Kidney tubule cell (primary cell): Measurements from ENCODE around the gene GJB5.

ENCODE experiments used
- DNase-seq: peaks from one replicate; pipeline ENCODE4 v3.0.0-alpha.2; 2018; ENCODE audit warnings: low spot score

The GJB5 gene

DNA sequence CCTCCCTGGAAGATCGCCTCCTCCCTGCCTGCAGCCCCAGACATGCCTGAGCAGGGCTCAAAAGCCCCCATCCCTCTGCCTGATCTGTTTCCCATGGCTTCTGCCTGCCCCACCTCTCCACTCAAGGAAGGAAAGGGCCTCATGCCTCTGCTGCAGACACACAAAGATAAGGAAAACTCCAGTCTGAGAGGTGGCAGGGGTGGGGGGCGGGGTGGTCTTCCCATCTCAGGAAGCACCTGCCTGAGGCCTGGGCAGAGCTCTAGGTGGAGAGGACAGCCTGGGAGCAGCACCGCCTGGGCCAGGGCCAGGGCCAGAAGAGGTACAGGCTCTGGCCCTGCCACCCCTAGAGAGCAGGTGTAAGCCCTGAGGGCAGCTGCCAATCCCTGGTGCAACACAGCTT, 22.1 kb downstream of the GJB5 start:
- no peak for DNase-seq

DNA sequence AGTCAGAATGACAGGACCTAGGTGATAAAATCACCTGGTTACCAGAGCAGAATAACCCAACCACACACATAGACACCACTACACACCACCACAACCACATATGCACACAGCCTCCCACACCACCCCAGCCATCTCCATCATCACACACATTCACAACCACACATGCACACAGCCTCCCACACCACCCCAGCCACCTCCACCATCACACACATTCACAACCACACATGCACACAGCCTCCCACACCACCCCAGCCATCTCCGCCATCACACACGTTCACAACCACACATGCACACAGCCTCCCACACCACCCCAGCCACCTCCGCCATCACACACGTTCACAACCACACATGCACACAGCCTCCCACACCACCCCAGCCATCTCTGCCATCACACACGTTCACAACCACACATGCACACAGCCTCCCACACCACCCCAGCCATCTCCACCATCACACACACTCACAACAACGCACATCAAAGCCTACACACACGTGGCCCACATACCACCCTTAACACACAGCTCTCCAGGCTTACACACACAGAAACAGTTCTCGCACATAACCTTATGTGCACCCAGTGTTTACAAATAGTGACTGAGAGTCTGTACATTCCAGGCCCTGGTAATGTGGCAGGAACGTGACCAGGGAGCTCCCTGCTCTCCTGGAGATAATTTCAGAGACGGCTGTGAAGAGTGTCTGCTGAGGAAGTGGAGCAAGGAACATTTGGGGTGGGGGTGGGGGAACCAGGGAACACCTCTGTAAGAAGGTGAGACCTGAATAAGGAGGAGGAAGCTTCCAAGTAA, 22.9 kb downstream of the GJB5 start:
- DNase-seq: no peak

DNA sequence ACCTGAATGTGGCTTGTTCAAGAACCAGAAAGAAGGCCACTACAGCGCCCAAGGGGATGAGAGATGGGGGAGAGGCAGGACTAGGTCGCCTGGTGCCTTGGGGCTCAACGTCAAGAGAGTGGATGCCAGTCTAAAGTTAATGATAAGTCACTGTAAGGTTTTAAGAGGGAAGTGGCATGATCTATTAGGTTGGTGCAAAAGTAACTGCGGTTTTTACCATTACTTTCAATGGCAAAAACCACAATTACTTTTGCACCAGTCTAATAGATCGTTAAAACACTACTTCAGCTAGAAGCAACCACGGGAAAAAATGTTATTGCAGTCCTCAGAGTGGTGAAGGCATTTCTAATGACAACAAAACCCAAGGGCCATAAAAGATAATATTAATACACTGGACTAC, 23.5 kb downstream of the GJB5 start:
- DNase-seq: no peak

DNA sequence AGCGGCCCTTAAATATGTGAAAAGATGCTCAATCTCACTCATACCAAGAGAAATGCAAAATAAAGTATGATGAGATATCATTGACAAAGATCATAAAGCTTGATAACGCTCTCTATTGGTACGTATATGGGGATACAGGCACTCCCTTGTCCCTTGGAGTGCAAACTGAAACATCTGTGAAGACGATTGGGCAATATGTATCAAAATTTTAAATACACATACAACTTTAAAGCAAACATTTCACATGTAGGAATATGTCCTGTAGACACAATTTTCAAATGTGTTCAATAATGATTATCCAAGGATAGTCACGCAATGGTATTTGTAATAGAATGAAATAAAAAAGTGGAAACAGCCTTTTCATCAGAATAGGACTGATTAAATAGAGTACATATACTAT, 24.2 kb downstream of the GJB5 start:
- no peak for DNase-seq

DNA sequence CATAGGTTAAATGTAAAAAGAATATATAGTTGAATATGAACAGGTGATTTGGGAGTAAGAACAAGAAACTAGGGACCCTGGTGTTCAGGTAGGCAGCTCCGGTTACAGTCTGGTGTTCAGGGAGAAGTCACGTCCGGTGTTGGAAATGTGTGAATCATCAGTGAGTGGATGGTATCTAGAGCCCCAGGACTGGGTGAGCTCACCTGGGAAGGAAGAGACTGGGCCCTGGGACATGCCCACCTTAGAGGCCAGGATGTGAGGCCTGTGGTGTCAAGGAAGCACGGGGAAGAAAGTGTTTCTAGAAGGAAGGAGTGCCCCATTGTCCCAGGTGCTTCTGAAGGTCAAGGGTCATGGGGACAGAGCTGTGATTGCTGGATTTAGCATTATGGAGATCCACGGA, 24.7 kb downstream of the GJB5 start:
- DNase-seq: peak; percentile 90

DNA sequence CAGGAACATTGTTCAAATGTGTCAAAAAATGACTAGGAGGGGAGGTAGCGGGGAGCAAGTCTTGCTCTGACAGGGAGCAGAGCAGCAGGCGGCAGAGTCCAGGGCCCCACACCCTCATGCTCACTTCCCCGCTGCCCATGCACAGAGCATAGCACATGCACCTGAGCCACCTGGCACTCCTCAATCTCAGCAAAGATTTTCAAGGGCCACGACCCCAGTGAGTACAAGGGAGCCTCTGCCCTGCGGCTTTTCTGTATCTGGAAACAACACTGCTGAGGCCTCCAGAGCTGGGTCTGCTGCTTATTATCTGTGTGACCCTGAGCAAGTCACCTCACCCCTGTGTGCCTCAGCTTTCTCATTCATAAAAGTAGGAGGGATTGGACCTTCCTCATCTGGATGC, 25.1 kb downstream of the GJB5 start:
- no peak for DNase-seq

DNA sequence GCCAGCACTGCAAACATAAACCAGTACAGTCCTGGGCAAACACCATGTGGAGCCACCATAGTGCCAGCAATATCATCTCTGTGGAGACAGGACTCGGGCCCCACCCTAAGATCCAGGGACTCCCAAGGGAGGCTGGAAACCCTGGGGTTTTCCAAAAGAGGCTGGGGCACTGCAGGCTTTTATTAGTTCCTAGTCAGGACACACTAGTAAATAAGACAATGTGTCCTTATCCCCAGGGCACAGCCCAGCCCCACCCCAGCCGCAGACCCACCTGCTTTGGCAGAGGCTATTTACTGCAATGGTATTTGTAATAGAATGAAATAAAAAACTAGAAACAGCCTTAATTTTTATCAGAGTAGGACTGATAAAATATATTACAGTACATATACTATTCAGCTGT, 25.7 kb downstream of the GJB5 start:
- no peak for DNase-seq

DNA sequence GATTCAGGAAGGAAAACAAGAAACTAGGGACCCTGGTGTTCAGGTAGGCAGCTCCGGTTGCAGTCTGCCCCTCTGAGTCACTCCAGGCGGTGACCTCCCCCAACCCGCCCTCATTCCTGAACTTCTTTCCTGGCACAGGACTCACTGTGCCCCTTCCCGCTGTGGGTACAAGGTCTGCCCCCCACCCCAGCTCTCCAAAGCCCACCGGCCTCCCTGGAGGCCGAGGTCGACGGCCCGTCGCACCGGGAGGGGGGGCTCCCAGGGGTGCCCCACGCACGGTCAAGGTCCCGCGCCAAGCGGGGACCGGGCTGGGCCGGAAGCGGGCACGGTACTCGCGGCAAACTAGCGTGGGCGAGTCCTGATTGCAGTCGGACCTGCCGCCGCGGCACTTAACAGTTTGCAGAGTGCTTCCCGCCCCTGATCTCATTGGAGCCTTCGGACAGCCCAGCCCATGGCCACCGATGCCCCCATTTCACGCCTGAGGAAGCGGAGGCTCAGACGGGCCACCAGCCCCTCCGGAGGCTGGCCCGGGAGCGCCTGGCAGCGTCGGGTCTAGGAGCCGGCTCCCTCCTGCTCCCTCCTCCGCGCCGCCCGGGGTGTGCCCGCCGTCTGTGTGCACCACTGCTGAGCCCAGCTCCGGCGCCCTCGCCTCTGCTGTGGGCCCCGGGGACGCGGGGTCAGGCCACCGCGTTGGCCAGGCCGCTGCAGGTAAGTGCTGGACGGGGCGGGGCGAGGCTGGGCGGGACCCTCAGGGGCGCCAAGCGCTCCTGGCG, 26.4 kb downstream of the GJB5 start, which contains the start of gene GJB3:
Gene GJB3, plus strand, starts transcription at position 144 of the 773 bp plus-strand sequence. CDS start 3,549 bp downstream, outside the sequence.
- peak; percentile 65 for DNase-seq

DNA sequence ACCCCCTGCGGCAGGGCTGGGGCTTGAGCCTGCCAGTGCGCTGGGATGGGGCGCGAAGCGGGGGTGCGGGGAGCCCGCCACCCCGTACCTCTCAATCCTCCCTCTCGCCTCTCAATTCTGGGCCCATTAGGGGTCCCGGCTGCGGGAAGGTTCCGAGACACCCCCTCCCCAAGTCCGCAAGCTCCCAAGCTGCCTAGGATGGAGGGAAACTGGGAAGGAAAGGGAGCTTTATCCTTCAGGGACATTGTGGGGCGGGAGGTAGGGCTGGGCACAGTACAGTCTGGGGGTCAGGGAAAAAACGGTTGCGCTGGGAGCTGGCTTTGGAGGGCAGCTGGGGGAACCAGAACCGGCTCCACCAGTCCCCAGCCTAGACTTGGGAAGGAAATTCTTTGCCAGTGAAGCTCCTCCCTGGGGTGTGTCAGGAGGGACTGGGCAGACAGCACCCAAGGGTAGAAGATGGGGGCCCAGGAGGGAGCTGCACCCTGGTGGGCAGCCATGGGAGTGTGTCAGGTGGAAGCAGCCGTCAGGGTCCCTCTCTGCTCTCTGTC, 27.1 kb downstream of the GJB5 start:
- peak; percentile 58 for DNase-seq

DNA sequence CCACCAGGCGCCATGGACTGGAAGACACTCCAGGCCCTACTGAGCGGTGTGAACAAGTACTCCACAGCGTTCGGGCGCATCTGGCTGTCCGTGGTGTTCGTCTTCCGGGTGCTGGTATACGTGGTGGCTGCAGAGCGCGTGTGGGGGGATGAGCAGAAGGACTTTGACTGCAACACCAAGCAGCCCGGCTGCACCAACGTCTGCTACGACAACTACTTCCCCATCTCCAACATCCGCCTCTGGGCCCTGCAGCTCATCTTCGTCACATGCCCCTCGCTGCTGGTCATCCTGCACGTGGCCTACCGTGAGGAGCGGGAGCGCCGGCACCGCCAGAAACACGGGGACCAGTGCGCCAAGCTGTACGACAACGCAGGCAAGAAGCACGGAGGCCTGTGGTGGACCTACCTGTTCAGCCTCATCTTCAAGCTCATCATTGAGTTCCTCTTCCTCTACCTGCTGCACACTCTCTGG, 29.9 kb downstream of the GJB5 start:
- no peak for DNase-seq

DNA sequence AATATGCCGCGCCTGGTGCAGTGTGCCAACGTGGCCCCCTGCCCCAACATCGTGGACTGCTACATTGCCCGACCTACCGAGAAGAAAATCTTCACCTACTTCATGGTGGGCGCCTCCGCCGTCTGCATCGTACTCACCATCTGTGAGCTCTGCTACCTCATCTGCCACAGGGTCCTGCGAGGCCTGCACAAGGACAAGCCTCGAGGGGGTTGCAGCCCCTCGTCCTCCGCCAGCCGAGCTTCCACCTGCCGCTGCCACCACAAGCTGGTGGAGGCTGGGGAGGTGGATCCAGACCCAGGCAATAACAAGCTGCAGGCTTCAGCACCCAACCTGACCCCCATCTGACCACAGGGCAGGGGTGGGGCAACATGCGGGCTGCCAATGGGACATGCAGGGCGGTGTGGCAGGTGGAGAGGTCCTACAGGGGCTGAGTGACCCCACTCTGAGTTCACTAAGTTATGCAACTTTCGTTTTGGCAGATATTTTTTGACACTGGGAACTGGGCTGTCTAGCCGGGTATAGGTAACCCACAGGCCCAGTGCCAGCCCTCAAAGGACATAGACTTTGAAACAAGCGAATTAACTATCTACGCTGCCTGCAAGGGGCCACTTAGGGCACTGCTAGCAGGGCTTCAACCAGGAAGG, 30.5 kb downstream of the GJB5 start:
- DNase-seq: no peak

DNA sequence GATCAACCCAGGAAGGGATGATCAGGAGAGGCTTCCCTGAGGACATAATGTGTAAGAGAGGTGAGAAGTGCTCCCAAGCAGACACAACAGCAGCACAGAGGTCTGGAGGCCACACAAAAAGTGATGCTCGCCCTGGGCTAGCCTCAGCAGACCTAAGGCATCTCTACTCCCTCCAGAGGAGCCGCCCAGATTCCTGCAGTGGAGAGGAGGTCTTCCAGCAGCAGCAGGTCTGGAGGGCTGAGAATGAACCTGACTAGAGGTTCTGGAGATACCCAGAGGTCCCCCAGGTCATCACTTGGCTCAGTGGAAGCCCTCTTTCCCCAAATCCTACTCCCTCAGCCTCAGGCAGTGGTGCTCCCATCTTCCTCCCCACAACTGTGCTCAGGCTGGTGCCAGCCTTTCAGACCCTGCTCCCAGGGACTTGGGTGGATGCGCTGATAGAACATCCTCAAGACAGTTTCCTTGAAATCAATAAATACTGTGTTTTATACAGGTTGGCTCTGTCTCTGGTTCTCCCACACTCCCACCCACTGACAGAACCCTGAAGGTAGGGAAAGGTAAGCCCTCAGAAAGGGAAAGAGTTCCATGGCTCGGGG, 31.1 kb downstream of the GJB5 start:
- DNase-seq: no peak

DNA sequence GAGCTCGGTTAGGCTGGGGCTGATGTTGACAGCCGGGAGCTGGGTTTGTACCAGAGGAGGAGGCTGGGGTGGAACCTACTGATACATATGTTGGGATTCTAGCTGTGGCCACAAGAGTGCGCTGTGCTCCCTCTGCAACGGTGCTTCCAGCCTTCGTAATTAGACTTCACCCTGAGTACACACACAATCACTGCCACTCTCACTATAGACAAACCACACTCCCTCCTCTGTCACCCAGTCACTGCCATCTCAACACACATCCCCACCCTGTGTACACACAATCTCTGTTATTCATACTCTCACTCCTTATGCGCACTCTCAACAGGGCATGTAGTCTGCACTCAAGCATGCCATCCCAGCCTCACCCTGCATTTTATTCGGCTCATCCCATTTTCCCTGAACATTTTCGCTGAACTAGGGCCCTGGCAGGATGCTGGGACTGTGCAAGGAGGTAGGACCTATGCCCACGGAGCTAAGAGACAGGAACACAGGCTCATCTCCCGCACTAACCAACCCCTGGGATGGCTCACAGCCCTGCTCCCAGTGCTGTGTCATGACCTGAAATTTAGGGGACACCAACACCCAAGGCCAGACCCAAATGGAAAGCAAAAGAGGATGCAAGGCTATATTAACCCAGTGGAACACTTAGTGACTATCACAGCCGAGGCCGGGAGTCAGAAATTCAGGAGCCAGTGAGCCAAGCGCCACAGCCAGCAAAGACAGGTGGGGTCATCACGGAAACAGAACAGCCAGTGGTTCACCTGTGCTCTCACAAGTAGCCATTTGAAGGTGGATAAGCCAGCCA, 31.9 kb downstream of the GJB5 start:
- peak; percentile 79 for DNase-seq

DNA sequence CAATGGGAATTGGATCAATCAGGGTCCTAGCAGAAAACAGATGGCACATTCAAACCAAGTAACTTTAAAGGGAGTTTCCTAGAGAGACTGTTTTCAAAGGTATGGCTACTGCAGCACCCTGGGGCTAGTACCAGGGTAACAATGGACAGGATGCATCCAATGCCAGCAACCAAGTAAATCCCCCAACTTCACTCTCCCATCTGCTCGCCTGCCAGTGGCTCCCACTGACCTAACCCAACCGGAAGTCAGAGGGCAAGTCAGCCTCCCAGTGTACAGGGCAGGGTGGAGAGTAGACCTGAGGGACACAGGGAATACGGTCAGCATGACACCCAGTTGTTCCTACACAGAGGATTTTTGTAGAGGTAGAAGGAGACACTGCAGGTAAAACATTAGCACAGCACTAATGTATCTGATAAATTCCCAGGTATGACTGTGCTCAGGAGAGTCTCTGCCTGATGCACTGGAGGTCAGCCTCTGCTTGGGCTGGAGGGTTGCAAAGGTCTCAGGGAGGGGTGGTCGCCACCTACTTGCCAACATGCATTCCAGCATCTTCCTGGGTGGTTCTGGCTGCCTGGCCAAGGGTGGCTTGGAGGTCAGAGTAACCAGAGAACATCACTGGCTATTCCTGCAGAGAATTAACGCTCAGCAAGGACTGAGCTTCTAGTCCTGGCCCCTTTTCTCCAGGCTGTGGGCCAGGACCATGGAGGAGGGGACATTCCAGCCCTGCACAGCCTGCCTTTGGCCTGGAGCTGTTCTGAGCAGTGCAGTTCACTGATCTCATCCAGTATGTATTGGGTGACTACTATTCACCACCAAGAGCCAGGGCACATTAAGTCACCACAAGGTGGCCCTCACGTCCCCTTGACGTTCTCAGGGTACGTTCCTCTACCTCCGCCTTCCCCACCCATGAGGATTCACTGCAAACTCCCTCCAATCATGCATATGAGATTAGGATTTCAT, 32.9 kb downstream of the GJB5 start:
- DNase-seq: peak; percentile 47

DNA sequence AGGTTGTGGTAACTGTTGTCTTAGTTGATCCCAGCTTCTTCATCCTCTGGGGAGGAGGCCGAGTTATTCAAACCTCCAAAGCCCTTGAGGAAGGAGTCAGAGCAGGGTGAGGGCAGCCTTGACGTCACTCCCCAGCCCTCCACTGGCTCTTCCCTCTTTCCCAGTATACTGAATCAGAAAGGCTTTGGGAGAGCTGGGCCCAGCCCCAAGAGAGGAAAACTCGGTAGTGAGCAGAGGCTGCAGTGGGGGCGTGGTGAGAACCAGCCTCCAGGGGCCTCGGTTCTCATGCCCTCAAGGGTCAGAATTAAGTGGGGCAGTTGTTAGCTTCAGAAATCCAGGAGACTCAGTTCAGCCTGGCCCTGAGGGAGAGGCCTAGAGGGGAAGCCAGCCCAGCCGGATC, 36.1 kb downstream of the GJB5 start:
- no peak for DNase-seq

DNA sequence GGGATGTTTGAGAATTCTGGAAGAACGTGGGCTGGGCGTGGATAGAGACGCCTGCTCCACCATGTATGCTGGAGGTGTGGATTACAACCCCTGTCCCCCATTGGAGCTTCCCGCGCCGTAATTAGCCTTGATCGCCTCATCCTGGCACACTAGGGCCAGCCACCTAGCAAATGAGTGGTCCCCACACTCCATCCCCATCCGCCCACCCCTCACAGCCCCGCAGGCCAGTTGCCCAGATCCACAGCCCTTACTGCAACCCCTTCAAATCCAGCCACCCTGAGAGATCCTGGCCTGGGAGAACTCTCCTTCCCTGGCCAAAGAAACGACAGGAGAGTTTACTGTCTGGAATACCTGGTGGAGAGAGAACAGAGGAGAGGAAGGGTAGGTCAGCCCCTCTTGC, 37.6 kb downstream of the GJB5 start:
- DNase-seq: no peak

DNA sequence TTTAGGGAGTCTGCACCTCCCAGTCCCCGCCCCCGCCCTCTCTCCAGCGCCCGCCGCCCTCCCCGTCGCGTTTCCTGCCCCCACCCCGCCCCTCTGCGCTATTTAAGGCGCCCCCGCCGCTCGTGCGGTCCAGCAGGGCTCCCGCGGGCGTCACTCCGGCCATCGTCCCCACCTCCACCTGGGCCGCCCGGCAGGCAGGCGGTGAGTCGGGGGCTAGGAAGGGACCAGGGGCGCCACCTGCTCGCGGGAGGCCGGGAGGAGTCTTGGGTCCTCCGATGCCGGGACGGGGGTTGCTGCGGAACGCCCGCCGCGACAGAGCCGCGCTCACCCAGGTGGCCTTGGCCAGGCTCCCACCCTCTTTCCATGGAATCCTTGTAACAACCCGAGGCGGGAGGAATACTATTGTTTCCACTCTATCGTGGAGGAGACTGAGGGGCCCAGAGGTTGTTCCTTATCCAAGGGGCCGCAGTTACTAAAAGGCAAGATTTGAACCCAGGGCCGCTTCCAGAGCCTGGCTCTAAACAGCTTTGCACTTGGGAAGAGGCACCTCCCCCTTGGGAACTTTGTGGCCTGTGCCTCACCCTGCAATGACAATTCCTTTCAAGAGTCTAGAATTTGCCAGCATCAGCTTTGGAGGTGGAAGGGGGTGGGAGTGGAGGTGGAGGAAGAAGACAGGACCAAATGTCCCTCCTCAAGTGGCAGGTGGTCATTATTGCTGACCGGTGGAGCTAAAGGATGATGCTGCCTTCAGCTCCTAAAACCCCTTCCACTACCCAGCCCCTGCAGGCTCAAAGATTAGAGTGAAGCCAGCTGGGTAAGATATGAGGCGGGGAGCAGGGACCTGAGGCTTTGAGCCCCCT, 38.3 kb downstream of the GJB5 start, which contains the start of gene GJA4:
Gene GJA4, plus strand, starts transcription at position 132 of the 860 bp plus-strand sequence. CDS start 1,215 bp downstream, outside the sequence.
- no peak for DNase-seq

DNA sequence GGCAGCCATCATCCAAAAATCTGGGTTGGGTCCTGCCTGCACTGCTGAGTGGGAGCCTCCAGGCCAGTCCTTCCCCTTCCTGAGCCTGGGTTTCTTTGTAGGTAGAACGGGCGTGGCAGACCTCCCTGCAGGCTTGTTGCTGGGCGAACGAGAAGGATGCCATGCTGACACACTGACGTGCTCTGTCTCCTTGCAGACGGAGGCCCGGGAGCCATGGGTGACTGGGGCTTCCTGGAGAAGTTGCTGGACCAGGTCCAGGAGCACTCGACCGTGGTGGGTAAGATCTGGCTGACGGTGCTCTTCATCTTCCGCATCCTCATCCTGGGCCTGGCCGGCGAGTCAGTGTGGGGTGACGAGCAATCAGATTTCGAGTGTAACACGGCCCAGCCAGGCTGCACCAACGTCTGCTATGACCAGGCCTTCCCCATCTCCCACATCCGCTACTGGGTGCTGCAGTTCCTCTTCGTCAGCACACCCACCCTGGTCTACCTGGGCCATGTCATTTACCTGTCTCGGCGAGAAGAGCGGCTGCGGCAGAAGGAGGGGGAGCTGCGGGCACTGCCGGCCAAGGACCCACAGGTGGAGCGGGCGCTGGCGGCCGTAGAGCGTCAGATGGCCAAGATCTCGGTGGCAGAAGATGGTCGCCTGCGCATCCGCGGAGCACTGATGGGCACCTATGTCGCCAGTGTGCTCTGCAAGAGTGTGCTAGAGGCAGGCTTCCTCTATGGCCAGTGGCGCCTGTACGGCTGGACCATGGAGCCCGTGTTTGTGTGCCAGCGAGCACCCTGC, 39.3 kb downstream of the GJB5 start:
- DNase-seq: peak; percentile 85
